ENCODE data around the gene LILRB5. TPM values are rescaled to one million over a fixed set of nuclear protein-coding genes. Genes with fewer than 3 reads are reported as not detected.
"Not testable (repeated sequence)": the region's sequence is repeated elsewhere in the genome, so short reads cannot be mapped to it uniquely, and the experiment has no call there.

The LILRB5 gene
- total and polyA plus RNA-seq, 3 donors from 2014 or later, result 1.9 to 8.7 (median 4.4) TPM

GRCh38 chr19:54282686-54283470 is 25.8 kb upstream of the LILRB5 start:
- Histone ChIP-seq H3K36me3 (ENCODE audit: low read depth, missing control alignments) (no peaks in the 10 kb centered on the region), H3K27me3 (no peaks in the 10 kb centered on the region), H3K4me1 (no peaks in the 10 kb centered on the region), H3K9me3 (no peaks in the 10 kb centered on the region), H3K27ac (no peak overlapping the region), H3K4me3 (no peak overlapping the region)
- DNase-seq, result no peak
- intact Hi-C loops (cut with DNase I; ENCODE audit: low total_unique reads), result no loop called here
- 69 to 78% methylated on average over 7 to 9 of the region's 9 CpGs for WGBS, 2 donors
- TF ChIP-seq CTCF (IDR thresholded peaks at IDR 0.05), result no peak
- TF ChIP-seq POLR2A (IDR thresholded peaks at IDR 0.05), result no peak

- H3K4me3 ChIP-seq; DNase-seq; intact Hi-C loops (cut with DNase I; ENCODE audit: low total_unique reads); H3K36me3 ChIP-seq (ENCODE audit: low read depth, missing control alignments); H3K27me3 ChIP-seq; H3K9me3 ChIP-seq; H3K4me1 ChIP-seq; H3K27ac ChIP-seq: not testable (repeated sequence)
- WGBS, 2 donors, result 62 to 77% methylated on average over 5 of the region's 5 CpGs
These were observed 24.6 kb upstream of the LILRB5 start for GRCh38 chr19:54281729-54282075.

DNA sequence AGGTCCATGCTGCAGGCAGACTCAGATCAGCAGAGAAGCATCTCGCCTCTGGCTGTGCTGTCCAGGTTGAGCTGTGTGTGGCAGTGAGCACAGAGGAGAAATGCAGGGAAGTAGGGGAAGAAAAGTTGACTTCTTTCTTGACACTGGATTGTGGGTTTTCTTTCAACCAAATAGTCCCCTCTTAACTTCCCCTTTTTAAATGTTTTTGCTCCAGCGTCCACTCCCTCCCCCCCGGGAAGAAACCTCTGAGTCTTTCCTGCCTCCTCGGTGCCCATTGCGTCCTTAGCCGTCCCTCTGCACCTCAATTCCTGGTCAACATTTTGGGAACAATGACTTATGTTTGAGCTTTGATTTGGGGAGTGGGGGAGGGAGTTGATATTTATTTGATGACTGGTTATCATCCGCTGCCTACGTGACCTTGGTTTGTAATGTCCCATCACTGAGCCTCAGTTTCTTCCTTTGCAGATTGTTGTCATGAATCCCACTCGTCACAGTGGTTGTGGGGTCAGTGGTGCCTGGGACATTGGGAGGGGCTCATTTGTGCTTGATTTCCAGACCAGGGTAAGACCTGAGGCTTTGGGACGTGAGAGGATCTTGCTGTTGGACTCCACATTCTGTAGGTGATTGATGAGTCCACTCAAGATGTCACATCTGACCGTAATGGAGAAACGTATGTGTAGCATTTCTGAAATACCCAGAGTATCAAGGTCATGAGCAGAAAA is 24.1 kb upstream of the LILRB5 start, which contains the start of gene LILRB2:
Gene LILRB2 (minus strand): TSS at position 104 of the 722 bp plus-strand sequence. CDS start 614 bp downstream, outside the sequence.
- Histone ChIP-seq H3K4me1 (no peaks in the 10 kb centered on the region), H3K27ac (no peak within 1 kb of the TSS), H3K9me3 (no peaks in the 10 kb centered on the region), H3K36me3 (ENCODE audit: low read depth, missing control alignments) (no peaks in the 10 kb centered on the region), H3K27me3 (no peaks in the 10 kb centered on the region), H3K4me3 (no peak within 1 kb of the TSS)
- 76 to 79% methylated on average over 12 of the region's 12 CpGs for WGBS, 2 donors
- TF ChIP-seq CTCF (IDR thresholded peaks at IDR 0.05) (no peak), POLR2A (IDR thresholded peaks at IDR 0.05) (no peak)
- no peak for DNase-seq
- intact Hi-C loops (cut with DNase I; ENCODE audit: low total_unique reads), result no loop called here

GRCh38 chr19:54280441-54280840 is 23.4 kb upstream of the LILRB5 start:
- H3K27ac ChIP-seq; H3K27me3 ChIP-seq; H3K4me1 ChIP-seq; H3K36me3 ChIP-seq (ENCODE audit: low read depth, missing control alignments); H3K4me3 ChIP-seq; H3K9me3 ChIP-seq; DNase-seq; intact Hi-C loops (cut with DNase I; ENCODE audit: low total_unique reads): not testable (repeated sequence)
- 71 to 77% methylated on average over 10 of the region's 10 CpGs for WGBS, 2 donors

DNA sequence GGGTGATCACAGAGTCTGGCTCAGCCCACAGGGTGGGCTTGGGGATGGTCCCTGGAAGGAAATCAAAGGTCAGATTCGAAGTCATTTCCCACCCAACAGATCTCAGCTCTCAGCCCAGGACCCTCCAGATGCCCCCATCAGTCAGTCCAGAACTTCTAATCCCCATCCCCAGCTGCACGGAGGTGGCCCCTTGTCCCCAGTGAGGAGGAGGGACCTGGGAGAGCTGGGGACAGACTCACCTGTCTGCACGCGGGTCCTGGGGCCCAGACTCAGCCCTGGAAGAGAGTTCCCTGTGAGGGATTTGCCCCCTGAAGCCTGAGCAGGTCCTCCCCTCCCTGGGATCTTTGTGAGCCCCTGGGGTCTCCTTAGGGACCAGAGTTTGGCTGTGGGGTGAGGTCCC is 23.0 kb upstream of the LILRB5 start:
- H3K9me3 ChIP-seq; H3K4me1 ChIP-seq; intact Hi-C loops (cut with DNase I; ENCODE audit: low total_unique reads); H3K27ac ChIP-seq; H3K36me3 ChIP-seq (ENCODE audit: low read depth, missing control alignments); H3K27me3 ChIP-seq; H3K4me3 ChIP-seq; DNase-seq: not testable (repeated sequence)
- WGBS, 2 donors, result 56% methylated on average over 4 of the region's 4 CpGs; no CpG with 5 or more reads in 1 of the 2 donors

DNA sequence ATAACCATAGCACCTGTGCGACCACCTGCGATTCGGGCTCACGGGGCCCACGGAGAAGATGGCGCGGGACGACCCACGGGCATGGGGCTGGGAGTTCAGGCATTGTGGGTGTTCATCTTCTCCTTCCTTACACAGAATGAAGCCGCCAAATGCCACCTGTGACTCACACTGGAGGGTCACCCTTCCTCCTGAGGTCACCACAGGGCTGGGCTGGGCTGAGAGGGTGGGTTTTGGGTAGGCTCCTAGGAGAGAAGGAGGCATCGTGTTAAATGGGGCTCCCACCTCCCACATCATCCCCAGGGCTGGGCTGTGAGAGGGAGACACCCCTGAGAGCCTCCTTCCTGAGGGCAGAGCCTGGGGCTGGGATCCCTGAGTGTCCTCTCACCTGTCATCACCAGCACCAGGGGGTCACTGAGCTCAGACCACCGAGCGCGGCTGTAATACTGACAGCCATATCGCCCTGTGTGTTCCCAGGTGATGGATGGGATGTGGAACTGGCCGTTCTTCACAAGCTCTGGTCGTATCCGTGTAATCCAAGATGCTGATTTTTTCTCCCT is 22.4 kb upstream of the LILRB5 start:
- Histone ChIP-seq H3K4me1 (no peaks in the 10 kb centered on the region), H3K27ac (no peak overlapping the region), H3K36me3 (ENCODE audit: low read depth, missing control alignments) (no peaks in the 10 kb centered on the region), H3K27me3 (no peaks in the 10 kb centered on the region), H3K4me3 (no peak overlapping the region), H3K9me3 (no peaks in the 10 kb centered on the region)
- DNase-seq, result no peak
- no peak for TF ChIP-seq POLR2A (IDR thresholded peaks at IDR 0.05)
- no peak for TF ChIP-seq CTCF (IDR thresholded peaks at IDR 0.05)
- 88 to 90% methylated on average over 14 to 18 of the region's 18 CpGs for WGBS, 2 donors
- intact Hi-C loops (cut with DNase I; ENCODE audit: low total_unique reads), result no loop called here

- intact Hi-C loops (cut with DNase I; ENCODE audit: low total_unique reads); H3K4me1 ChIP-seq; H3K9me3 ChIP-seq; H3K27me3 ChIP-seq; H3K36me3 ChIP-seq (ENCODE audit: low read depth, missing control alignments); H3K4me3 ChIP-seq; DNase-seq; H3K27ac ChIP-seq: not testable (repeated sequence)
- WGBS, 2 donors, result 68 to 80% methylated on average over 5 to 9 of the region's 15 CpGs
These were observed 21.6 kb upstream of the LILRB5 start for GRCh38 chr19:54278571-54279195.

DNA sequence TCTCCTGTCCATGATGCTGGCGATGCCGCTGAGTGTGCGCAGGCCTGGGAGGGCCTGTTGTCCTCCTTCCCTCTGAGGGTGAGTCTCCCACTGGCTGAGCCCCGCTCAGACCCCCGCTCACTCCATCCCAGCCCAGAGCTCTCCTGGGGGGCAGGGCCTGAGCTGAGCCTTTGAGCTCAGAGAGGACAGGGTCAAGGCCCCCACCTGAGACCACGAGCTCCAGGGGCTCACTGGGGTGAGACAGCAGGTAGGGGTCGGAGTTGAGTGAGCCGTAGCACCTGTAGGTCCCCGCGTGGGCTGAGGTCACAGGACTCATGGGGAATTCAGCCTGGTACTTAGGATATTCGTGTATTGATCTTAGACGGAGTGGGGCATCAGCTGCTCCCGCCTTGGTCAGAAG is 21.0 kb upstream of the LILRB5 start:
- DNase-seq; H3K4me1 ChIP-seq; intact Hi-C loops (cut with DNase I; ENCODE audit: low total_unique reads); H3K4me3 ChIP-seq; H3K27ac ChIP-seq; H3K36me3 ChIP-seq (ENCODE audit: low read depth, missing control alignments); H3K9me3 ChIP-seq; H3K27me3 ChIP-seq: not testable (repeated sequence)
- 79 to 96% methylated on average over 10 to 13 of the region's 13 CpGs for WGBS, 2 donors
